Measurements from ENCODE around the gene ITPR2.

- TF ChIP-seq, protein P1, sequence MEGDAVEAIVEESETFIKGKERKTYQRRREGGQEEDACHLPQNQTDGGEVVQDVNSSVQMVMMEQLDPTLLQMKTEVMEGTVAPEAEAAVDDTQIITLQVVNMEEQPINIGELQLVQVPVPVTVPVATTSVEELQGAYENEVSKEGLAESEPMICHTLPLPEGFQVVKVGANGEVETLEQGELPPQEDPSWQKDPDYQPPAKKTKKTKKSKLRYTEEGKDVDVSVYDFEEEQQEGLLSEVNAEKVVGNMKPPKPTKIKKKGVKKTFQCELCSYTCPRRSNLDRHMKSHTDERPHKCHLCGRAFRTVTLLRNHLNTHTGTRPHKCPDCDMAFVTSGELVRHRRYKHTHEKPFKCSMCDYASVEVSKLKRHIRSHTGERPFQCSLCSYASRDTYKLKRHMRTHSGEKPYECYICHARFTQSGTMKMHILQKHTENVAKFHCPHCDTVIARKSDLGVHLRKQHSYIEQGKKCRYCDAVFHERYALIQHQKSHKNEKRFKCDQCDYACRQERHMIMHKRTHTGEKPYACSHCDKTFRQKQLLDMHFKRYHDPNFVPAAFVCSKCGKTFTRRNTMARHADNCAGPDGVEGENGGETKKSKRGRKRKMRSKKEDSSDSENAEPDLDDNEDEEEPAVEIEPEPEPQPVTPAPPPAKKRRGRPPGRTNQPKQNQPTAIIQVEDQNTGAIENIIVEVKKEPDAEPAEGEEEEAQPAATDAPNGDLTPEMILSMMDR (IDR thresholded peaks at IDR 0.05; ENCODE audit: low read length), result no peak
- TF ChIP-seq EZH2 (IDR thresholded peaks at IDR 0.05; ENCODE audit: borderline replicate concordance, low read length), result no peak
These were observed 494.1 kb downstream of the ITPR2 start for GRCh38 chr12:26338586-26339572.

All from OCI-LY1 (cell line).